Fibroblast of lung (primary cell): ENCODE results near the gene IGFBP5.

Source experiments
- EZH2 ChIP-seq: IDR thresholded peaks from 2 replicates; pipeline ENCODE4 v1.5.1; 2012; ENCODE audit warnings: low read length, control low read depth, mild to moderate bottlenecking; ENCODE audit errors: missing control alignments
- TF ChIP-seq, protein P1 (sequence below), 2 donors: IDR thresholded peaks in 1 of 2; conservative IDR thresholded peaks in 1 of 2; 1 replicate in 1 of 2; 2 replicates in 1 of 2; pipeline ENCODE4 v1.5.1; 2011 to 2012; ENCODE audit warnings: low read length in 2 of 2, control low read depth in 1 of 2, inconsistent platforms in 1 of 2, low read depth in 1 of 2, mild to moderate bottlenecking in 1 of 2

GRCh38 chr2:216730871-216731270 is 35.5 kb upstream of the IGFBP5 start:
- TF ChIP-seq, protein P1, sequence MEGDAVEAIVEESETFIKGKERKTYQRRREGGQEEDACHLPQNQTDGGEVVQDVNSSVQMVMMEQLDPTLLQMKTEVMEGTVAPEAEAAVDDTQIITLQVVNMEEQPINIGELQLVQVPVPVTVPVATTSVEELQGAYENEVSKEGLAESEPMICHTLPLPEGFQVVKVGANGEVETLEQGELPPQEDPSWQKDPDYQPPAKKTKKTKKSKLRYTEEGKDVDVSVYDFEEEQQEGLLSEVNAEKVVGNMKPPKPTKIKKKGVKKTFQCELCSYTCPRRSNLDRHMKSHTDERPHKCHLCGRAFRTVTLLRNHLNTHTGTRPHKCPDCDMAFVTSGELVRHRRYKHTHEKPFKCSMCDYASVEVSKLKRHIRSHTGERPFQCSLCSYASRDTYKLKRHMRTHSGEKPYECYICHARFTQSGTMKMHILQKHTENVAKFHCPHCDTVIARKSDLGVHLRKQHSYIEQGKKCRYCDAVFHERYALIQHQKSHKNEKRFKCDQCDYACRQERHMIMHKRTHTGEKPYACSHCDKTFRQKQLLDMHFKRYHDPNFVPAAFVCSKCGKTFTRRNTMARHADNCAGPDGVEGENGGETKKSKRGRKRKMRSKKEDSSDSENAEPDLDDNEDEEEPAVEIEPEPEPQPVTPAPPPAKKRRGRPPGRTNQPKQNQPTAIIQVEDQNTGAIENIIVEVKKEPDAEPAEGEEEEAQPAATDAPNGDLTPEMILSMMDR (conservative IDR thresholded peaks at IDR 0.05 in 1 of 2, IDR thresholded peaks at IDR 0.05 in 1 of 2; ENCODE audit: low read depth in 1 of 2, low read length in 2 of 2): no peak
- TF ChIP-seq EZH2: no peak
